ENCODE data around the gene RFX5.

The RFX5 gene

GRCh38 chr1:151342569-151342968, 4.5 kb downstream of the RFX5 start:
- H3K27ac ChIP-seq (replicated peaks), result no peak overlapping the region
- TF ChIP-seq SPI1 (IDR thresholded peaks at IDR 0.05; ENCODE audit: borderline replicate concordance, low read depth) (no peak), GABPA (IDR thresholded peaks at IDR 0.05; ENCODE audit: low read depth) (no peak), POLR2AphosphoS5 (IDR thresholded peaks at IDR 0.05; ENCODE audit: low read depth) (no peak)
- DNase-seq (ENCODE audit: low read depth in 1 of 2, low spot score in 1 of 2), result no peak
- no peaks in the 10 kb centered on the region for H3K27me3 ChIP-seq (ENCODE audit: insufficient read depth, poor library complexity, severe bottlenecking)
- no peak overlapping the region for H3K4me3 ChIP-seq (replicated peaks; ENCODE audit: insufficient read depth, low read length)

- Histone ChIP-seq H3K27me3 (ENCODE audit: insufficient read depth, poor library complexity, severe bottlenecking) (no peaks in the 10 kb centered on the region), H3K27ac (replicated peaks) (no peak overlapping the region), H3K4me3 (replicated peaks; ENCODE audit: insufficient read depth, low read length) (no peak overlapping the region)
- DNase-seq (ENCODE audit: low read depth in 1 of 2, low spot score in 1 of 2), result no peak
- no peak for TF ChIP-seq GABPA (IDR thresholded peaks at IDR 0.05; ENCODE audit: low read depth)
- TF ChIP-seq POLR2AphosphoS5 (IDR thresholded peaks at IDR 0.05; ENCODE audit: low read depth), result no peak
- no peak for TF ChIP-seq SPI1 (IDR thresholded peaks at IDR 0.05; ENCODE audit: borderline replicate concordance, low read depth)
- no peak for TF ChIP-seq CTCF (IDR thresholded peaks at IDR 0.05; ENCODE audit: insufficient read depth, low read length)
- TF ChIP-seq REST (IDR thresholded peaks at IDR 0.05; ENCODE audit: insufficient replicate concordance, low read depth), result no peak
These were observed 5.0 kb downstream of the RFX5 start for GRCh38 chr1:151342021-151342420.

- Histone ChIP-seq H3K4me3 (replicated peaks; ENCODE audit: insufficient read depth, low read length) (no peak overlapping the region), H3K27me3 (ENCODE audit: insufficient read depth, poor library complexity, severe bottlenecking) (no peaks in the 10 kb centered on the region), H3K27ac (replicated peaks) (no peak overlapping the region)
- no peak for TF ChIP-seq GABPA (IDR thresholded peaks at IDR 0.05; ENCODE audit: low read depth)
- TF ChIP-seq CTCF (IDR thresholded peaks at IDR 0.05; ENCODE audit: insufficient read depth, low read length), result peak; percentile 40
- no peak for TF ChIP-seq REST (IDR thresholded peaks at IDR 0.05; ENCODE audit: insufficient replicate concordance, low read depth)
- TF ChIP-seq SPI1 (IDR thresholded peaks at IDR 0.05; ENCODE audit: borderline replicate concordance, low read depth), result no peak
- no peak for TF ChIP-seq POLR2AphosphoS5 (IDR thresholded peaks at IDR 0.05; ENCODE audit: low read depth)
- peak; percentile 68 to 76 for DNase-seq (ENCODE audit: low read depth in 1 of 2, low spot score in 1 of 2)
These were observed 5.9 kb downstream of the RFX5 start for GRCh38 chr1:151340870-151341754.

- no peak for DNase-seq (ENCODE audit: low read depth in 1 of 2, low spot score in 1 of 2)
- TF ChIP-seq REST (IDR thresholded peaks at IDR 0.05; ENCODE audit: insufficient replicate concordance, low read depth), result no peak
- TF ChIP-seq SPI1 (IDR thresholded peaks at IDR 0.05; ENCODE audit: borderline replicate concordance, low read depth), result no peak
- TF ChIP-seq CTCF (IDR thresholded peaks at IDR 0.05; ENCODE audit: insufficient read depth, low read length), result no peak
- TF ChIP-seq POLR2AphosphoS5 (IDR thresholded peaks at IDR 0.05; ENCODE audit: low read depth), result no peak
- TF ChIP-seq GABPA (IDR thresholded peaks at IDR 0.05; ENCODE audit: low read depth), result no peak
- Histone ChIP-seq H3K27ac (replicated peaks) (no peak overlapping the region), H3K4me3 (replicated peaks; ENCODE audit: insufficient read depth, low read length) (no peak overlapping the region), H3K27me3 (ENCODE audit: insufficient read depth, poor library complexity, severe bottlenecking) (no peaks in the 10 kb centered on the region)
These were observed 10.5 kb downstream of the RFX5 start for GRCh38 chr1:151336556-151336955.
